ENCODE results near the gene CAMP. TPM values are rescaled to one million over a fixed set of nuclear protein-coding genes. Genes with fewer than 3 reads are reported as not detected.

The CAMP gene
- not detected in 2 replicates for total RNA-seq

GRCh38 chr3:48222616-48223513 is at the start of gene CAMP:
CAMP (plus strand) TSS chr3:48223495; CDS start chr3:48223512, 17 bp downstream.

GRCh38 chr3:48188266-48189201 is 34.8 kb upstream of the CAMP start, which contains the start of gene CDC25A:
CDC25A (minus strand) TSS chr3:48188417; CDS start chr3:48187947, 470 bp downstream.

Other genes with a start within 250 kb of the CAMP start
- gene MAP4, start 207.1 kb upstream of the CAMP start, total RNA-seq, result 45.4 and 45.5 TPM in 2 replicates
- 15.3 and 24.0 TPM in 2 replicates for gene CDC25A, start 35.1 kb upstream of the CAMP start, total RNA-seq
- 5.8 and 8.1 TPM in 2 replicates for gene ZNF589, start 17.6 kb downstream of the CAMP start, total RNA-seq
- gene NME6, start 77.9 kb downstream of the CAMP start, total RNA-seq, result 23.7 and 28.6 TPM in 2 replicates
- gene SPINK8, start 110.2 kb downstream of the CAMP start, total RNA-seq, result not detected in 2 replicates
- not detected in 2 replicates for gene FBXW12, start 148.7 kb downstream of the CAMP start, total RNA-seq
- gene PLXNB1, start 206.6 kb downstream of the CAMP start, total RNA-seq, result 9.0 and 13.3 TPM in 2 replicates
- 20.1 and 24.6 TPM in 2 replicates for gene CCDC51, start 216.6 kb downstream of the CAMP start, total RNA-seq
- gene TMA7, start 216.8 kb downstream of the CAMP start, total RNA-seq, result 194 and 435 TPM in 2 replicates
- gene ATRIP, start 223.2 kb downstream of the CAMP start, total RNA-seq, result 6.2 and 10.6 TPM in 2 replicates

Data from epithelial cell of umbilical artery (primary cell).